Measurements from ENCODE around the gene PRDM2.

Gene PRDM2

GRCh38 chr1:13824626-13825025, 124.6 kb downstream of the PRDM2 start:
- DNase-seq (ENCODE audit: extremely low spot score) = no peak
- ChIA-PET POLR2A (no interaction called here), CTCF (interaction anchor here (0.9 kb wide), 1 partner anchor 11 kb away, joined by 4 read pairs; no protein-coding TSS in a partner anchor)
- TF ChIP-seq ARNT (IDR thresholded peaks at IDR 0.05) (no peak), HDGF (IDR thresholded peaks at IDR 0.05; ENCODE audit: borderline replicate concordance) (no peak), SUZ12 (IDR thresholded peaks at IDR 0.05) (no peak), BHLHE40 (IDR thresholded peaks at IDR 0.05; ENCODE audit: borderline replicate concordance) (no peak), PKNOX1 (IDR thresholded peaks at IDR 0.05) (no peak), CTBP1 (IDR thresholded peaks at IDR 0.05; ENCODE audit: borderline replicate concordance) (no peak)

GRCh38 chr1:13825033-13825432, 125.0 kb downstream of the PRDM2 start:
- DNase-seq (ENCODE audit: extremely low spot score) = no peak
- CTCF ChIA-PET = no interaction called here
- POLR2A ChIA-PET = no interaction called here
- no peak for TF ChIP-seq SP1 (IDR thresholded peaks at IDR 0.05)
- TF ChIP-seq TARDBP (IDR thresholded peaks at IDR 0.05) = no peak
- TF ChIP-seq CTBP1 (IDR thresholded peaks at IDR 0.05; ENCODE audit: borderline replicate concordance) = no peak
- no peak for TF ChIP-seq ARNT (IDR thresholded peaks at IDR 0.05)
- no peak for TF ChIP-seq BHLHE40 (IDR thresholded peaks at IDR 0.05; ENCODE audit: borderline replicate concordance)
- no peak for TF ChIP-seq LEF1 (IDR thresholded peaks at IDR 0.05; ENCODE audit: borderline replicate concordance)
- no peak for TF ChIP-seq L3MBTL2 (conservative IDR thresholded peaks at IDR 0.05)
- TF ChIP-seq FOXA1 (IDR thresholded peaks at IDR 0.05) = no peak
- no peak for TF ChIP-seq ELF4 (IDR thresholded peaks at IDR 0.05)

GRCh38 chr1:13826009-13826408, 126.0 kb downstream of the PRDM2 start:
- ChIA-PET CTCF (interaction anchor here (0.6 to 1.3 kb wide), 2 partner anchors 12 to 170 kb away, joined by 3 read pairs; no protein-coding TSS in a partner anchor), POLR2A (no interaction called here)
- DNase-seq (ENCODE audit: extremely low spot score) = no peak
- TF ChIP-seq FOXA1 (IDR thresholded peaks at IDR 0.05) = no peak
- no peak for TF ChIP-seq ELF4 (IDR thresholded peaks at IDR 0.05)
- no peak for TF ChIP-seq LEF1 (IDR thresholded peaks at IDR 0.05; ENCODE audit: borderline replicate concordance)
- no peak for TF ChIP-seq FOXM1 (IDR thresholded peaks at IDR 0.05; ENCODE audit: borderline replicate concordance)
- no peak for TF ChIP-seq SUZ12 (IDR thresholded peaks at IDR 0.05)
- no peak for TF ChIP-seq CTBP1 (IDR thresholded peaks at IDR 0.05; ENCODE audit: borderline replicate concordance)
- no peak for TF ChIP-seq TARDBP (IDR thresholded peaks at IDR 0.05)
- TF ChIP-seq PKNOX1 (IDR thresholded peaks at IDR 0.05) = no peak
- TF ChIP-seq L3MBTL2 (conservative IDR thresholded peaks at IDR 0.05) = no peak
- no peak for TF ChIP-seq BHLHE40 (IDR thresholded peaks at IDR 0.05; ENCODE audit: borderline replicate concordance)
- no peak for TF ChIP-seq ARNT (IDR thresholded peaks at IDR 0.05)
- TF ChIP-seq SP1 (IDR thresholded peaks at IDR 0.05) = no peak
- TF ChIP-seq ZNF384 (IDR thresholded peaks at IDR 0.05) = no peak
- TF ChIP-seq HDGF (IDR thresholded peaks at IDR 0.05; ENCODE audit: borderline replicate concordance) = no peak
- TF ChIP-seq FOXK2 (IDR thresholded peaks at IDR 0.05) = no peak
- TF ChIP-seq NFRKB (IDR thresholded peaks at IDR 0.05) = no peak

GRCh38 chr1:13826591-13826990, 126.6 kb downstream of the PRDM2 start:
- ChIA-PET CTCF (interaction anchor here (0.6 to 1.3 kb wide), 2 partner anchors 13 to 170 kb away, joined by 3 read pairs; no protein-coding TSS in a partner anchor), POLR2A (no interaction called here)
- no peak for TF ChIP-seq PKNOX1 (IDR thresholded peaks at IDR 0.05)
- no peak for TF ChIP-seq NFRKB (IDR thresholded peaks at IDR 0.05)
- TF ChIP-seq BHLHE40 (IDR thresholded peaks at IDR 0.05; ENCODE audit: borderline replicate concordance) = no peak
- no peak for TF ChIP-seq HDGF (IDR thresholded peaks at IDR 0.05; ENCODE audit: borderline replicate concordance)
- no peak for TF ChIP-seq SUZ12 (IDR thresholded peaks at IDR 0.05)
- TF ChIP-seq FOXM1 (IDR thresholded peaks at IDR 0.05; ENCODE audit: borderline replicate concordance) = no peak
- TF ChIP-seq FOXK2 (IDR thresholded peaks at IDR 0.05) = no peak
- no peak for TF ChIP-seq CTBP1 (IDR thresholded peaks at IDR 0.05; ENCODE audit: borderline replicate concordance)
- TF ChIP-seq ELF4 (IDR thresholded peaks at IDR 0.05) = no peak
- no peak for TF ChIP-seq FOXA1 (IDR thresholded peaks at IDR 0.05)
- TF ChIP-seq TARDBP (IDR thresholded peaks at IDR 0.05) = no peak
- TF ChIP-seq ZNF384 (IDR thresholded peaks at IDR 0.05) = no peak
- no peak for TF ChIP-seq SP1 (IDR thresholded peaks at IDR 0.05)
- TF ChIP-seq LEF1 (IDR thresholded peaks at IDR 0.05; ENCODE audit: borderline replicate concordance) = no peak
- no peak for TF ChIP-seq L3MBTL2 (conservative IDR thresholded peaks at IDR 0.05)
- no peak for TF ChIP-seq ARNT (IDR thresholded peaks at IDR 0.05)
- no peak for DNase-seq (ENCODE audit: extremely low spot score)

- DNase-seq (ENCODE audit: extremely low spot score) = peak; percentile 72
- TF ChIP-seq NFRKB (IDR thresholded peaks at IDR 0.05) (no peak), TARDBP (IDR thresholded peaks at IDR 0.05) (no peak), FOXA1 (IDR thresholded peaks at IDR 0.05) (no peak)
- ChIA-PET POLR2A (no interaction called here), CTCF (interaction anchor here (0.6 to 1.8 kb wide), 3 partner anchors 102 to 976 kb away, joined by 3 to 16 read pairs (median 3); no protein-coding TSS in a partner anchor)
These were observed 128.6 kb downstream of the PRDM2 start for GRCh38 chr1:13828454-13829151.

GRCh38 chr1:13829152-13829769, 129.3 kb downstream of the PRDM2 start:
- TF ChIP-seq L3MBTL2 (conservative IDR thresholded peaks at IDR 0.05) = no peak
- TF ChIP-seq ZNF384 (IDR thresholded peaks at IDR 0.05) = no peak
- no peak for TF ChIP-seq HDGF (IDR thresholded peaks at IDR 0.05; ENCODE audit: borderline replicate concordance)
- no peak for TF ChIP-seq FOXK2 (IDR thresholded peaks at IDR 0.05)
- no peak for TF ChIP-seq NFRKB (IDR thresholded peaks at IDR 0.05)
- ChIA-PET CTCF (interaction anchor here (0.9 to 1.8 kb wide), 2 partner anchors 131 to 976 kb away, joined by 3 to 16 read pairs; no protein-coding TSS in a partner anchor), POLR2A (no interaction called here)
- no peak for DNase-seq (ENCODE audit: extremely low spot score)
